ENCODE data around the gene SLC8B1.

SLC8B1 gene

DNA sequence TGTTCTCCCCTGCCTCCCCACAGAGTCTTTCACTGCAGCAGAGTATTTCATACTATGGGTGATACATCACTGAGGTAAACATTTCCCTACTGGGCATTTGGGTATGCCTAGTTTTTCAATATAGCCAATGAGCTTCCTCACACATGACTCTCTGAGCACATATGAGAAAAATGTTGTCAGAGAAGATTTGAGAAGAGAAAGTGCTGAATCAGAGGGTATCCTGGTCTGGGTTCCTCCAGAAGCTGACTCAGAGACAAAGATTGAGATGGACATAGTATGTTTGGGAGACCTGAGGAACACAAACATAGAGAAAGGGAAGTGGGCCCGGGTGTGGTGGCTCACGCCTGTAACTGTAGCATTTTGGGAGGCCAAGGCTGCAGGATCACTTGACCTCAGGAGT, 12.6 kb downstream of the SLC8B1 start:
- DNase-seq (ENCODE audit: low read depth in 2 of 2), result no peak

DNA sequence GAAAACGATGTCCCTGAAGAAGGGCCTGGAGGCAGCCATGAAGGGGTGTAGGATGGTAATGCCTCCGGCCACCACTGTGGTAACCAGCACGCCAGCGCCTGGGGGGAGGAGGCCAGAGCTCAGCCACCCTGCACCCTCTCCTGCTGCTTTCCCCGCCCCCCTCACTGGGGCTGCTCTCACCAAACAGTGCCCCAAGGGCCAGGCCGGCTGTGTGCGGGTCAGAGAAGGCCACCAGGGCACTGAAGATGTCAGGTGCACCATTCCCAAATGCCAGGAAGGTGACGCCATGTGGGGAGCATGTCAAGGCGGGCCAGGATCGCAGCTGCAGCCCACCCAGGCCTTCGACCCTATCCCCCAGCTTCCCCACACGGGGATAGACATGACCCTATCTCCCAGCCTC, 14.5 kb downstream of the SLC8B1 start:
- DNase-seq (ENCODE audit: low read depth in 2 of 2), result no peak

DNA sequence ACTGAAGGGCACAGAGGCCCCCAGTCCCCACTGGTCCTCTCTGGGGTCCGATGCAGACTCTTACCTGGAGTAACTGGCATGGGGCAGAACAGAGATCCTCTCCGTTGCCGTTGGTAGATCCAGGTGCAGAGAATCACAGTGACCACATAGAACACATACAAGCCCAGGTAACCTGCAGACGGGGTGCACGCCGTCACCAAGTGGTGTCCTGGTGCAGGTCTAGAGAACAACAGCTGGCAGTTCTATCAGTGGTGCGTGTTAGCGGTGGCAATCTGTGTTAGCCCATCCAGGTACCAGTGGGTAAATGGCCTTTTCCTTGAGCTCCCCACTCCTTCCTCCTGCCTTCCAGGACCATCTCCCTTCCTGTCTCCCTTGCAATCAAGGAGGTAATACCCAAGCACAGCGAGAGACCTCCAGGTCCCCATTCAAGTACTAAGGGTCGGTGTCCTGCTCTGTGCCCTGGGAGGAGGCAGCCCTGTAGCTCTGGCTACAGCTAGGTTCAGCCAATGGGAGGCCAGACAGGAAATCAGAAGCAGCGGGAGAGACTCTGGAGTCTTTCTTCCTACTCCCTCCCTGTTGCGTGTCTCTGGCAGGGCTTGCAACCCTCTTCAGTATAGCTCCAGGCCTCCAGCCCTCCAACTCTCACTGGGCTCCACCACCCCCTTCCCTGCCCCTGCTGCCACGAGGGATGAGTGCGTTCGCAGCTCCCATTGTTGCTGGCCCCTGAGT, 15.8 kb downstream of the SLC8B1 start:
- no peak for DNase-seq (ENCODE audit: low read depth in 2 of 2)

DNA sequence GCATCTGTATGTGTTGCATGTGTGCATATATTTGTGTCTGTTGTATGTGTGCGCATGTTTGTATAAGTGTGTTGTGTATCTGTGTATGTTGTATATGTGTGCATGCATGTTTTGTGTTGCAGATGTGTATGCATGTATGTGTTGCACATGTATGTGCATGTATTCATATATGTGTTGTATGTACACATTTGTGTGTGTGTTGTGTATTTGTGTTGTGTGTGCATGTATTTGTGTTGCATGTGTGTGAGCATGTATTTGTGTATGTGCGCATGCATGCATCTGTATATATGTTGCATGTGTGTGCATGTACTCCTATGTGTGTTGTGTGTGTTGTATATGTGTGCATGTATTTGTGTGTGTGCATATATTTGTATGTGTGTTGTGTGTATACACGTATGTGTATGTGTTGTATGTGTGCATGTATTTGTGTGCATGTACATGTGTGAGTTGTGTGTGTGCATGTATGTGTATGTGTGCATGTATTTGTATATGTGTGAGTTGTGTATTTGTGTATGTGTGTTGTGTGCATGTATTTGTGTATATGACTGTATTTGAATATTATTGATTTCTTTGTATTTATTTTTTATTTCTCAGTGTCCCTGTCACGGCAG, 16.8 kb downstream of the SLC8B1 start:
- DNase-seq (ENCODE audit: low read depth in 2 of 2), result no peak

DNA sequence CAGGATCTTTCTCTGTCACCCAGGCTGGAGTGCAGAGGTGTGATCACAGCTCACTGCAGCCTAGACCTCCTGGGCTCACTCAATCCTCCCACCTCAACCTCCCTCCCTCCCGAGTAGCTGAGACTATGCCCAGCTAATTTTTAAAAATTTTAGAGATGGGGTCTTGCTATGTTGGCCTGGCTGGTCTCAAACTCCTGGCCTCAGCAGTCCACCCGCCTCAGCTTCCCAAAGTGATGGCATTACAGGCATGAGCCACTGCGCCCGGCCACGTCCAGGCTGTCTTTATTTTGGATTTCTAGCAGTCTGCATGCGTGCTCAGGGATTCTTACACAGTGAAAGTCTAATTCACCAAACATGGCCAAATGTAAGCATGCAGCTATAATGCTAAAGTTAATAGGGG, 17.8 kb downstream of the SLC8B1 start:
- no peak for DNase-seq (ENCODE audit: low read depth in 2 of 2)

DNA sequence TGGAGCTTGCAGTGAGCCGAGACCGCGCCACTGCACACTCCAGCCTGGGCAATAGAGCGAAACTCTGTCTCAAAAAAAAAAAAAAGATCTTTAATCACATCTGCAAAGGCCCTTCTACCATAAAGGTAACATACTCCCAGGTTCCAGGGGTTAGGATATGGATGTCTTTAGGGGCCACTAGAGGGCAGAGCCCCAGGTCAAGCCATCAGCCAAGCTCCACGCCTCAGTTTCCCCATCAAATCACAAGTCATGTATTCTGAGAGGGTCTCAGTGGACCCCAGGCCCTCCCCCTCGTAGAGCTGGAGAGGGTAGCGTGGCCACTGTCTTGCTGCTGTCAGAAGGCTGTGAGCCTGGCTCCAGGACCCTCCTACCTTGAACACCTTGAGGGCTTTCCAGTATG, 18.8 kb downstream of the SLC8B1 start:
- DNase-seq (ENCODE audit: low read depth in 2 of 2), result no peak

DNA sequence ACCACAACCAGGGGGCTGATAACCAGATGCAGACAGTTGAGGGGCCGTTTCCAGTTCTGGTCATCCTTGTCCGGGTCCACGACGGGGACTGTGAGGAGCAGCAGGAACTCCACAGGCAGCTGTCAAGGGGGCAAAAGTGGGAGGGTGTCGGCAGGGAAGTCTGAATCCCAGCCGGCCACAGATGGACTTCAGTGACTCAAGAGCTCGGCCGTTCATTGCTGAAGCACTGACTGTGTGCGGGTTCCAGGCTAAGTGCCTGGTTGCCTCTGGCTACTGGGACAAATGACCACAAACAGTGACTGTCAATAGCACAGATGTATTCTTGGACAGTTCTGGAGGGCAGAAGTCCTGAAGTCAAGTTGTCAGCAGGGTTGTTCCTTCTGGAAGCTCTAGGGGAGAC, 19.6 kb downstream of the SLC8B1 start:
- no peak for DNase-seq (ENCODE audit: low read depth in 2 of 2)

DNA sequence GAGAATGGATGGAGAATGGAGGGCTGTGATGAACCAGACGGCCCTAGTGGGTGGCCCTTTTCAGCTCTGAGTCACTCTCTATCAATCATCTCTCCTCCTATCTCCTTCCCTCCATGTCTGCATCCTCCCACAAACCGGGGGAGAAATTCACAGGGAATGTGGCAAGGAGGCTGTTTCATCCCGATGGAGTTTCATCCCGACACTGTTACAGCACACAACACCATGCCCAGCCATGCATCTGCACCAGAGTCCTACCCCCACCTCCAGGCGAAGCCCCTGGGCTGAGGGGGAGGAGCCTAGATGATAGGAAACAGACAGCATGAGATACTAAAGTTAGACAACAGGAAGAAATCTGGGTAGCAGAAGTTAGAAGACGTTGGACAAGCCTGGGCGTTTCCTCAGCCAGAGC, 20.8 kb downstream of the SLC8B1 start:
- DNase-seq (ENCODE audit: low read depth in 2 of 2), result no peak

DNA sequence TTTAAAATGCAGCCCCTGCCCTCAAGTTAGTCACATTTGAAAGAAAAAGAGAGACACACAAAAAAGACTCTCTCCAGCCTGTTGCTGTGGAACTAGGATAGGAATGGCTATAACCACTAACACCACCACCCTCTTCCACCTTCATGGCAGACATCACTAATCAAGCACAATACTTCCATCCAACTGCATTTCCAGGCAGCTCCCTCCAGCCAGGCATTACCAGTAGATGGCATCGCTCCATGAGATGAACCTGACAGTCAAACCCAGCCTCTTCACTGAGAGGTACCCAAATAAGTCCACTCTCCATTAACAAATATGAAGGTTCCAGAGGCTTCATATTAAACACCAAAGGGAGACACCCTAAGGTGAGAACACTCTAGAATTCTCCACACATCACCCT, 24.4 kb downstream of the SLC8B1 start:
- DNase-seq (ENCODE audit: low read depth in 2 of 2), result no peak

DNA sequence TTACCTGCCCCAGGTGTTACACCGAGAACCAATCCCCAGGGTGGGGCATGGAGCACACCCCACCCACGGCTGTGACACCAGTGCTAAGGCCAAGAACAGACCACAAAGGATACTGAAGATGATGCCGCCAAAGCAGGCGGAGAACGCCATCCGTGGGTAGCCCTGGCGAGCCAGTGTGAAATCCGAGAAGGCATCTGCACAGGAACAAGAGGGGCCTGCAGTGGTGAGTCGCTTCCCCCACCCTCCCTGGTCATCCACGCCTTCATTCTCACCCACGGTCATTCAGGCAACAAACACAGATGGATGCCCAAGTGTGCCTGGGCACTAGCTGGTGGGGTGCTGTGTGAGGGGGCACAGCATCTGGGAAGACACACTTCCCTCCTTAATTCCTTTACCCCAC, 28.5 kb downstream of the SLC8B1 start:
- no peak for DNase-seq (ENCODE audit: low read depth in 2 of 2)

DNA sequence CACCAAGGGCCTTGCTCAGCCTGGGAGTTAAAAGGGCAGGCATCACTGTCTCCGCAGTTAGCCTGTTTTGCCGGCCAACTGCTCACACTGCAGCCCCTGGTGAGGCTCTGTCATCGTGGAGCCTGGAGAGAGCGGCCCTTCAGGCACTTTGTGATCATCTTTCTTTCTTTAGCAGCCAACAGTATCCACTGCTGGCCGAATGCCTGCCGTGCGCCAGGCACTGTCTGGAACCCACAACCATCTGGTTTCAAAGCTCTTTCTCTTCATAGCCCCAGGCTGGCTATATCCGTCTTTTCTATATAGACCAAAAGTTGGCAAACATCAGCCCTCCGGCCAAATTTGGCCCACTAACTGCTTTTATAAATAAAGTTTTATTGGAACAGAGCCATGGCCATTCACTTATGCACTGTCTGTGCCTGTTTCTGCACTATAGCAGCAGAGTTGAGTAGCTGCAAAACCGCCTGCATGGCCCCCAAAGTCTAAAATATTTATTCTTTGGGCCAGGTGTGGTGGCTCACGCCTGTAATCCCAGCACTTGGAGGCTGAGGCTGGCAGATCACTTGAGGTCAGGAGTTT, 29.5 kb downstream of the SLC8B1 start:
- DNase-seq (ENCODE audit: low read depth in 2 of 2), result no peak

DNA sequence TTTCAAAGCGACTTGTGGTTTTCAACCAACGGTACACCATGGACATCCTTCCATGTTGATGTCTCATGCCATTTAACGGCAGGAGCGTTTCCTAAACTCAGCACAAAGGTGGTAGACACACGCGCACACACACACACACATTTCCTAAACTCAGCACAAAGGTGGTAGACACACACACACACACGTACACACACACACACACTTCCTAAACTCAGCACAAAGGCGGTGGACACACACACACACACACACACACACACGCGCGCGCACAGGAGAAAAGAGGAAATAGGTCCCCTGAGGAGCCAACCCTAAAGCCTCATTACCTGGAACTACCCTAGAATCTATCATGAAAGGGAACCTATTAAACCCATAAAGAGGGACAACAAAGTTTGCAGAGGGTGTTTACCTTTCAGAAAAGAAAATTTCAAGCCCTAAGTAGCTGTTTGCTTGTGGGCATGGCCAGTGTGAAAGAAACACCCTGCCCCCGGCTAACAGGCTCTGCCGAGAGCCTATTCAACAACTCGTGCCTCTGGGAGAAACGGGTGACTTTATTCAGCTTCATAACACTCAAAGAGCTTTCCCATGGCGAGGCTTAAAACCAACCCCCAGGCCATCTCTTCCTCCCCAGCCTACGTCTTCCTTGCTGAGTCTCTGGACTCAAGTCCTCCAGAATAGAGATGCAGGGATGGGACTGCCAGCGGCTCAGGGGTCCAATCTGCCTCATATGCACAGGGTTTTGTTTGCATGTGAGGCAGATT, 31.8 kb downstream of the SLC8B1 start:
- no peak for DNase-seq (ENCODE audit: low read depth in 2 of 2)

DNA sequence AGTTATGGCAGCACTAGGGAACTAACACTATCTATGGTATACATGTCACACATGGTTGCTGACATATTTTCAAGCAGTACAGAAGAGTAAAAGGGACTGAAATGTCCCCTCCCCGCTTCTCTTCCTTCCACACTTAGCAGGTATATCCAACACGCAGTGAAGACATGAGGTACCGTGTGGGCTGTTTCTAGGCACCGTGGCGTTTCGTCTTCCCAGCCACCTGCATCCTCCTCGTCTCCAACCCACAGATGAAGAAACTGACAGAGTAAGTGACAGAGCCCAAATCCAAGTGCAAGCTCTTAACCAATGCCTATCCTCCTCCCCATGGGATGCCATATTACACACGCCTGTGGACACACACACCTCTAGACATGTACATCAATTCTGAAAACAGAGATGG, 32.4 kb downstream of the SLC8B1 start:
- no peak for DNase-seq (ENCODE audit: low read depth in 2 of 2)

DNA sequence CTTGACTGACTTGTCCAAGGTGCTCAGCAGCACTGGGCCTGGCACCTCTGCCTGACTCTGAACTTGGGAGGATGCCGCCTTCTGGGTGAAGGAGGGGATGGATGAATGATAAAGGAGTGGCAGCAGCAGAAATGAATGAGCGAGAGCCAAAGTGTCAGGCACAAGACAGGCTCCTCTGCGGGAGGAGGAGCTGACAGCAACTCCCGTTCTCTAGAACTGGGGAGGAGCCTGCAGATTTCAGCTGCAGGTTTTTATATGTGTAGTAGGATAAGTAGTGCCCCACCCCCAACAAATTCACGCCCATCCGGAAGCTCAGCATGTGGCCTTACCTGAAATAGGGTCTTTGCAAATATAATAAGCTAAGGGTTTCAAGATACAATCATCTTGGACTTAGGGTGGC, 33.1 kb downstream of the SLC8B1 start:
- DNase-seq (ENCODE audit: low read depth in 2 of 2), result no peak

DNA sequence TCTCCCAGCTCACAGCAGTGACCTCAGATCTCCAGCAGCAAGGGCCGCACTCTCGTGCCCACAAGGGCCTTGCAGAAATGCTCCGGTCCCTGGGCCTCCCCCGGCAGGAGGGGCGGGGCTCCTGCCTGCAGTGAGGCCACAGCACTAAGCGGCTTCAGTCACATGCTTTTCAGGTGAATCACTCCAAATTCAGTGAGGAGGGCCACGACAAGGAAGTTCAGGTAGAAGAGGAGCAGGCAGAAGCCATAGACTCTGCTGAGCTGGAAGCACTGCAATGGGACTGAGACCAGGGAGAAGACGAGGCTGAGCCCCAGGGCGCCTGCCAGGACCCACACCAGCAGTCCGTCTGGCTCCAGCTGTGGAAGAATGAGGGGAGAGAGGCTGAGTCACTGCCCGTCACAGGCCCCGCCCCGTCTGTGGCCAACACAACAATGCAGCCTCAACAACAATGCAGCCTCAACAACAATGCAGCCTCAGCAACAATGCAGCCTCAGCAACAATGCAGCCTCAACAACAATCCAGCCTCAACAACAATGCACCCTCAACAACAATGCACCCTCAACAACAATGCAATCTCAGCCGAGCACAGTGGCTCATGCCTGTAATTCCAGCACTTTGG, 35.2 kb downstream of the SLC8B1 start:
- DNase-seq (ENCODE audit: low read depth in 2 of 2), result no peak

DNA sequence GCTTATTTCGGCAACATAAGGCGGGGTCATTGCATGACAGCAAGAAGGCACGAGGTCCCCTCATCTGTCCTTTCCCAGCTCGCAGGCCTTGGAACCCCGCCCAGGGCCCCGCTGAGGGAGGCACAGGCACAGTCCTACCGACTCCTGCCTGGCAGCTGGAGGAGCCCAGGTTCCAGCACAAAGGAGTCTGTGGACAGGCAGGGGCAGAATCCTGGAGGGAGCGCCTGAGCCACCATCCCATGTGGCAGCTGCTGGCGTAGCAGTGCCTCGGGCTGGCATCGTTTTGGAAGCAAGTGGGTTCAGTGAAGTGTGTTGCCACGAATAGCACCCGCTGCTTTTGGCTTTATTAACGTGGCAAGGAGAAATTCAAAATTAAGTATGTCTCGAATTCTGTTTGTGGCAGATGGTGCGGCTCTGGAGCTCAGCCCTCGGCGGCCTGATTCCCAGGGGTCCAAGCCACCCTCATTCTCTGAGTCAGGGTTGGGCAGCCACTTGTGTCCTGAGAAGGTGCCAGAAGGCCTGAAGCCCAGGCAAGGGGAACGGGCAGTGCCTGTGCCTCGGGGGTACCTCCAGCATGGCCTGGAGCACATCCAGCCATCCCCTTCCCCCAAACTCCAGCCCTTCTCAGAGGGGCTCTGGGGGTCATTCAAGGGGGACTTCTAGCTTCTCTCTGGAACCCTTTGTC, 35.9 kb downstream of the SLC8B1 start:
- no peak for DNase-seq (ENCODE audit: low read depth in 2 of 2)

DNA sequence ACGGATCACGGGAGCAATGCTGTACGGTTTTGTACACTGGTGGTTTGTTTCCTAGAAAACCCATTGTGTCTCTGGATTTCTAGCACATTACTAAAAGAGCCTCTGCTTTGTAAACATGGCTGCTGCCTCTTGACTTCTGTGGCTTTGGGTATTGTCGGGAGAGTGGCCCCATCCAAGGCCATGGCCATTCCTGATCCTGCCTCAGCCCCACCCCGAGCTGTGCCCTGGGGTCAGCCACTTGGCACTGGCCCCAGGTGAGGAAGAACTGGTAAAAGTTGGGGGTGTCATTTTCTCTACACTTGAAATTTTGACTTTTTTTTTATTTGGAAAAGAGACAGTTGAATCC, 36.5 kb downstream of the SLC8B1 start:
- no peak for DNase-seq (ENCODE audit: low read depth in 2 of 2)

DNA sequence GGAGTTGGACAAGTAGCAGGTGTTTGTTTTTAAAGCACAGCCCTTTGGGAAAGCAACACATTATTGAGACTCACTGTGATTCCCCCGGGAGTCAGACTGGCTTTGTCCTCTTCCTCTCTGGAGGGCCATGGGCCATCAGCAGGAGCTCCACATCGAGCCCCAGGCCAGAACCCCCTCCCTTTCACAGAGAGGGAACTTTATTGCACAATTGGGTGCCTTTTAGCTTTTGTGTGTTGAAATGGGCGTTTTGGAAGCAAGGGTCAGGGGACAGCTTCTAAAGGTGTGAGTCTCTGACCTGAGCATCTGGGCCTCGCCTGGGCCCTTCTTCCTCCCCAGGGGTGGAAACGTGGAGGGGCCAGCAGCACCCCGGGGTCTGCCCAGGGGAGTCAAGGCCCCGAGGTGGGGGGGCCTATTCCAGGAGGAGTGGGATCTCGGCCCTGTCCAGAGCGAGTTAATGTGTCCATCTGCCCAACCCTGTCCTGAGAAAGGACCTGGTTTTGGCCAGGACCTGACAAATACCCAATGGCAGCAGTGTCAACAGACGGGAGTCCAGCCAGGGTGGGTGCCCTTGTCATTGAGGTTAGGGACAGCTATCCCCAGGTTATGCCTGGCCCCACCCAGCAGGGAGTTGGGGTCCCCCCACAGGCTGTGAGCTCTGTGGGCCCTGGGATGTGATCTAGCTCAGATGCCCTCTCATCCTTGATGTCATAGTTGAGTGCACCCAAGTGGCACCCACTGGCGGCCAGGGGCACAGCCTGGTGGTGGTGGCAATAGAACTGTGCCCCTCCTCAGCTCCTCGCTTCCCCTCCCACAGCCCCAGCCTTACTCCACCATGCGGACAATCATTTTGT, 37.1 kb downstream of the SLC8B1 start:
- no peak for DNase-seq (ENCODE audit: low read depth in 2 of 2)

DNA sequence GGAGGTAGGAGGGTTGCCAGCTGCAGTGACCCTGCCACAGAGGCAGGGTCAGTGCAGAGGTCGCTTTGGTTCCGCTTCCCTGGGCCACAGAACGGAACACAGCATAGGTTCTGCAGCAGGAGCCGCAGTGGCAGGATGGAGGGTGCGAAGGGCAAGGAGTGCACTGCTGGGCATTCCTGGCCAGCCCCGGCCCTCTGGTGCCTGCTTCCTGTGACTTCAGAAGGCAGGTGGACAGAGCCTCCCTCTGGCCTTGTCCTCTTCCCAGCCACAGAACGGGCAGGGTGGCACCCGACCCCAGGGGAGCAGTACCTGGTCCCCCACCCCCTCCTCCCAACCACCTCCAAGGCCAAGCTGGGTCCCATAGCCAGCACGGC, 37.7 kb downstream of the SLC8B1 start:
- no peak for DNase-seq (ENCODE audit: low read depth in 2 of 2)

DNA sequence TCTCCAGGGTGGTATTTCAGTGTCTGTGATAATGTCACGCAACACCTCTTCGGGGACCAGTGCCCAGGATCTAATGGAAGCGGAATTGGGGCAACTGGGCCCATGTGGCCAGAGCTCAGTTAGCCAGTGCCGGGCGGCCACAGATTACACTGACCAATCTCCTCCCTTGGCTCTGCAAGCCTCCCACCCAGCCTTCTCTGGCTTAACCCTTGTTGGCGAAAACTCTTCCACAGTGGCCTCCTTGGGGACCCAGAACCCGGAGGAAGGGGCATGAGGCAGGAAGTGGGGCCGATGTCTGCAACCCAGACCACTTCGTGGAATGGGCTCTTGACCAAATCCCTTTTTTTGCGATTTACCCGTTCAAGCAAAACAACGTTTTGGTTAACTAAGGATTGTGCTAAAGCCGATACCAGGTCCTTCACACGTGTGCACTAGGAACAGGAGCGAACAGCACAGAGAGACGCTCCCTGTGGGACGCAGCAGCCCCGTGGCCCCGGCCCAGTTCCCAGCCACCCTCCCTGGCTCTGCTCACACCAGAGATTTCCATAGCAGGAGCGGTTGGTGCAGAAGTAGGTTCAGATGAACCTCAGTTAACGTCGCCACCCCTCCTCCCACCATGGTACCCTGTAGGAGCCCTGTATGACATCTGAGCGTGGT, 38.2 kb downstream of the SLC8B1 start:
- no peak for DNase-seq (ENCODE audit: low read depth in 2 of 2)

Data from stimulated activated CD8-positive, alpha-beta memory T cell treated with anti-CD3 and anti-CD28 coated beads, Interleukin-7, amount 100 ng/mL, for 1 hour (primary cell).